AG04449 (cell line): ENCODE results near the gene ZNF470.
A peak's percentile ranks its signal among the peaks of the same experiment; 100 is the strongest.

ENCODE experiments used
- CTCF ChIA-PET: fragments of 350-600 bp; formaldehyde crosslinking; extraction: SDS; loops from one replicate; lab custom pipeline; 2021; ENCODE audit warnings: antibody characterized with exemption; lab: Yijun Ruan, JAX
- POLR2A ChIA-PET: fragments of 400-600, 350-600 bp; formaldehyde crosslinking; extraction: SDS; loops from one replicate; lab custom pipeline; 2020; ENCODE audit warnings: antibody characterized with exemption, inconsistent platforms; lab: Yijun Ruan, JAX
- DNase-seq: peaks from one replicate; pipeline ENCODE4 v3.0.0-alpha.2; 2010; ENCODE audit warnings: low read depth, low spot score
- H3K4me3 ChIP-seq: 2 replicates; pipeline ENCODE4 v1.5.1; 2011; ENCODE audit warnings: low read depth, mild to moderate bottlenecking, control low read depth, low read length
- CTCF ChIP-seq: IDR thresholded peaks from one replicate; pipeline ENCODE4 v1.5.1; 2011; ENCODE audit warnings: mild to moderate bottlenecking, moderate library complexity, low read length, control low read depth, inconsistent platforms; ENCODE audit not compliant: insufficient read depth; ENCODE audit errors: missing control alignments

Gene ZNF470

GRCh38 chr19:56573914-56574313, 6.6 kb downstream of the ZNF470 start:
- ChIA-PET POLR2A (no interaction called here), CTCF (no interaction called here)
- no peak for DNase-seq
- TF ChIP-seq CTCF: no peak
- no peak overlapping the region for H3K4me3 ChIP-seq

GRCh38 chr19:56577719-56578602, 10.7 kb downstream of the ZNF470 start:
- no peak overlapping the region for H3K4me3 ChIP-seq
- ChIA-PET POLR2A (no interaction called here), CTCF (no interaction called here)
- TF ChIP-seq CTCF: no peak
- no peak for DNase-seq

GRCh38 chr19:56594446-56594782, 27.1 kb downstream of the ZNF470 start:
- DNase-seq: no peak
- CTCF ChIA-PET: no interaction called here
- peak overlapping the region; percentile 89; the same call in 1 of the 2 replicates for H3K4me3 ChIP-seq
- POLR2A ChIA-PET: no interaction called here
- no peak for TF ChIP-seq CTCF

- peak within 1 kb of the TSS; percentile 89 for H3K4me3 ChIP-seq
- TF ChIP-seq CTCF: no peak
- POLR2A ChIA-PET: no interaction called here
- no peak for DNase-seq
- CTCF ChIA-PET: no interaction called here
These were observed 27.7 kb downstream of the ZNF470 start, which contains the start of gene ZNF71 for GRCh38 chr19:56594783-56595547. Gene ZNF71 (plus strand): TSS chr19:56595302. CDS start chr19:56601559, 6,257 bp downstream.

- TF ChIP-seq CTCF: no peak
- no peak for DNase-seq
- peak overlapping the region; percentile 89 for H3K4me3 ChIP-seq
- POLR2A ChIA-PET: no interaction called here
- CTCF ChIA-PET: no interaction called here
These were observed 28.3 kb downstream of the ZNF470 start for GRCh38 chr19:56595548-56595899.

GRCh38 chr19:56596676-56597075, 29.4 kb downstream of the ZNF470 start:
- ChIA-PET POLR2A (no interaction called here), CTCF (no interaction called here)
- no peak overlapping the region; the same call in 1 of the 2 replicates for H3K4me3 ChIP-seq
- TF ChIP-seq CTCF: no peak
- no peak for DNase-seq
